DMS153 (cell line): ENCODE results near the gene SPP1.
"Not testable (repeated sequence)": the region's sequence is repeated elsewhere in the genome, so short reads cannot be mapped to it uniquely, and the experiment has no call there.

ENCODE experiments used
- DNase-seq: peaks from one replicate; lab custom pipeline; 2025; lab: John Stamatoyannopoulos, UW

Gene SPP1

DNA sequence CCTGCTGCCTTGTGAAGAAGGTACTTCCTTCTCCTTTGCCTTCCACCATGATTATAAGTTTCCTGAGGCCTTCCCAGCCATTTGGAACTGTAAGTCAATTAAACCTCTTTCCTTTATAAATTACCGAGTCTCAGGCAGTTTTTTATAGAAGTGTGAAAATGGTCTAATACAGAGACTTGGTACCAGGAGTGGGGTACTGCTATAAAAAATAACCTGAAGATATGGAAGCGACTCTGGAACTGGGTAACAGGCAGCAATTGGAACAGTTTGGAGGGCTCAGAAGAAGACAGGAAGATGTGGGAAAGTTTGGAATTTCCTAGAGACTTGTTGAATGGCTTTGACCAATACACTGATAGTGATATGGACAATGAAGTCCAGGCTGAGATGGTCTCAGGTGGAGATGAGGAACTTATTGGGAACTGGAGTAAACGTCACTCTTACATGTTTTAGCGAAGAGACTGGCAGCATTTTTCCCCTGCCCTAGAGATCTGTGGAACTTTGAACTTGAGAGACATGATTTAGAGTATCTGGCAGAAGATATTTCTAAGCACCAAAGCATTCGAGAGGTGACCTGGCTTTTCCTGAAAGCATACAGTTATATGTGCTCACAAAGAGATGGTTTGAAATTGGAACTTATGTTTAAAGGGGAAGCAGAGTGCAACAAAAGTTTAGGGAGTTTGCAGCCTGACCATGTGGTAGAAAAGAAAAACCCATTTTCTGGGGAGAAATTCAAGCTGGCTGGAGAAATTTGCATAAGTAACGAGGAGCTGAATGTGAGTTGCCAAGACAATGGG, 50.6 kb downstream of the SPP1 start:
- not testable (repeated sequence) for DNase-seq

DNA sequence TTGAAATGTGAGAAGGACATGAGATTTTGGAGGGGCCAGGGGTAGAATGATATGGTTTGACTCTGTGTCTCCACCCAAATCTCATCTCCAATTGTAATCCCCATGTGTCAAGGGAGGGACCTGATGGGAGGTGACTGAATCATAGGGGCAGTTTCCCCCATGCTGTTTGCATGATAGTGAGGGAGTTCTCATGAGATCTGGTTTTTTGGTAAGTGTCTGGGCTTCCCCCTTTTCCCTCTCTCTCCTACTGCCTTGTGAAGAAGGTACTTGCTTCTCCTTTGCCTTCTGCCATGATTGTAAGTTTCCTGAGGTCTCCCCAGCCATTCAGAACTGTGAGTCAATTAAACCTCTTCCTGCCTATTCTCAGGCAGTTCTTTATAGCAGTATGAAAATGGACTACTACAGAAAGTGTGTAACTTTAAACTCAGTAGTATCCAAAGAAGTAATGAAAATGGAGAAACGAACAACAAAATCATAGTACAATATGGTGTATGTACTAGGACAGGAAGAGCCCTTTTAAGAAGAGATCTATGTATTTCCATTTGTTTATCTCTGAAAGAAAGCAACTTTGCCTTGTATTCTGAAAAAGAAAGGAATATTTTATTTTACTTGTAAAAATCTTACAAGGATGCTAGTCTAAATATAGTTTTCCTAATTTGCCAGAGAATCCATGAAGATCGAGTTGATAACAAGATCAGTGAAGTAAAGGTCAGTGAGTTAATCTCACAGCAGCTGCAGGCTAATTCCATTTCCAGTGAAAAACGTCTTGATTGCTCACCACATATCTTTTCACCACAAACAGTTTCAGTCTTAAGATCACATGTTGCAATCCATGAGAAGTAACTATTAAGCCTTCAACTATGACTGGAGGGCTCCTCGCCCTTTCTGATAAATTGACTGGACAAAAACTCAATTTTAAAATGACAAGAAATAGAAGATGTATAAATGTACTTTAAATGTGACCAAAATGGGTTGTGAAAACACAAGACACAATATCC, 52.4 kb downstream of the SPP1 start:
- no peak for DNase-seq

DNA sequence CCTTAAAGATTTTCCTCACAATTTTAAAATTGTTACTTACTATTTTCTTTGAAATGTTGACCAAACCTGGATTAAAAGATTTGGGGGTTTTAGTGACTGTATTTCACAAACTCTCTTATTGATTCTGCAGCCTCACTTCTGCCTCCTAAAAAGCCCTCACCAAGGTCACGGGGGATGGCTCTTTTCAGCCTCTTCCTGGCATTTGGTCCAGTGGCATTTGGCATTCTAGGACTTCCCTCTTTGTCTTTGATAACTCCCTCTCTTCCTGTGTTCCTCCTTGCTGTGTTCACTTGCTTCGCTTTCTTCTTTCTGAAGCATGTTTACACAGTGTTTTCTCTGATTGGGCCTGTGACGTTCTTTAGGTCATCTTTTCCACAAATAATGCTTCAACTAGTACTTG, 53.4 kb downstream of the SPP1 start:
- DNase-seq, result no peak

GRCh38 chr4:88029556-88029955, 54.0 kb downstream of the SPP1 start:
- DNase-seq, result no peak

DNA sequence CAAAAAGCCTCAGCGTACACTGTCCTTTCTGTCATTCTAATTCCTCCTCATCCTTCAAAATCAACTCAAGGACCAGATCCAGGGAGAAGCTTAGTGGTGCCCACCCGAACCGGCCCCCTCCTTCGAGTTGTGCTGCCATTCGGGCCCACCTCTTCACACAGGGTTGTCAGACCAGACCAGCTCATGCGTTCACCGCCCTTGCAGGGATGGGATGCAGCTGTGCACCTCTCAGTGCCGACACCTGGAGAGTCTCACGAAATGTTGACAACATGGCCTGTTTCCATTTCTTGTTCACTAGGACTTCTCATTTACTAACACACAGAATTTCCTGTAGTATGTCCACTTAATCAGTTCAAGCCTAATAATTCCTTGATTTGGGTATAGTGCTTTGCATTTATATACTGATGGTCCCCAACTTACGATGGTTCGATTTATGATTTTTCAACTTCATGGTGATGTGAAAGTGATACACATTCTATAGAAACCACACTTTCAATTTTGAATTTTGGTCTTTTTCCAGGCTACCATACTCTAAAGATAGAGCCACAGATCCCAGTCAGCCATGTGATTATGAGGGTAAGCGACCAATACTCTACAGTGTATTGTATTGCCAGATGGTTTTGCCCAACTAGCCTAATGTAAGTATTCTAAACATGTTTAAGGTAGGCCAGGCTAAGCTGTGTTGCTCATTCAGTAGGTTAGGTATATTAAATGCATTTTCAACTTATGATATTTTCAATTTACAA, 55.2 kb downstream of the SPP1 start:
- DNase-seq, result no peak
